H1 (cell line): ENCODE data around the gene SLX4IP. TPM values are rescaled to one million over a fixed set of nuclear protein-coding genes. Genes with fewer than 3 reads are reported as not detected.

Source experiments
- CTCF ChIA-PET: fragments of 300-600 bp; sonication (Branson Sonifier 250); formaldehyde crosslinking; loops from one replicate; lab custom pipeline; 2021; ENCODE audit not compliant: partially characterized antibody; lab: Charles Lee
- POLR2A ChIA-PET: fragments of 300-600 bp; sonication (Branson Sonifier 250); formaldehyde crosslinking; loops from one replicate; lab custom pipeline; 2021; ENCODE audit warnings: inconsistent platforms; ENCODE audit not compliant: partially characterized antibody; lab: Charles Lee
- DNase-seq, 2 experiments: peaks; one replicate each; pipeline versions ENCODE4 v3.0.0 to v3.0.0-alpha.2; 2010 to 2022; ENCODE audit warnings: low spot score in 2 of 2, low read depth in 1 of 2, mixed read lengths in 1 of 2
- FAIRE-seq: peaks from 2 replicates; lab custom pipeline; 2011; peaks lifted over from hg19 to GRCh38; lab: Jason Lieb, UNC
- H2AFZ ChIP-seq: 2 replicates; pipeline ENCODE4 v1.8.1; 2012; ENCODE audit warnings: low read length, inconsistent platforms
- H2AK5ac ChIP-seq: 2 replicates; pipeline ENCODE4 v1.6.1; 2013; ENCODE audit warnings: low read depth, low read length
- H2BK120ac ChIP-seq: replicated peaks from 2 replicates; pipeline ENCODE3; 2013; ENCODE audit warnings: low read depth, low read length, inconsistent platforms
- H2BK12ac ChIP-seq: 2 replicates; pipeline ENCODE4 v1.6.1; 2013; ENCODE audit warnings: low read depth, low read length
- H2BK15ac ChIP-seq: 2 replicates; pipeline ENCODE4 v1.6.1; 2013; ENCODE audit warnings: low read length
- H2BK20ac ChIP-seq: 2 replicates; pipeline ENCODE4 v1.6.1; 2013; ENCODE audit warnings: low read length
- H2BK5ac ChIP-seq: 2 replicates; pipeline ENCODE4 v1.6.1; 2013; ENCODE audit warnings: low read depth, low read length
- H3K14ac ChIP-seq: 2 replicates; pipeline ENCODE4 v1.6.1; 2013; ENCODE audit warnings: inconsistent platforms; ENCODE audit not compliant: insufficient read length
- H3K18ac ChIP-seq: 2 replicates; pipeline ENCODE4 v1.6.1; 2013; ENCODE audit warnings: low read length; ENCODE audit errors: extremely low read depth
- H3K23ac ChIP-seq: 2 replicates; pipeline ENCODE4 v1.6.1; 2013; ENCODE audit warnings: inconsistent platforms; ENCODE audit not compliant: insufficient read length
- H3K23me2 ChIP-seq: 2 replicates; pipeline ENCODE4 v1.6.1; 2013; ENCODE audit warnings: low read depth, low read length
- H3K27ac ChIP-seq: 2 replicates; pipeline ENCODE4 v1.6.1; 2011; ENCODE audit warnings: low read depth, low read length, inconsistent platforms
- H3K27me3 ChIP-seq, 4 experiments: replicated peaks in 1 of 4; 1 replicate in 1 of 4; 2 replicates in 3 of 4; pipeline versions ENCODE4 v1.6.1 to v1.8.1; 2011 to 2013; ENCODE audit warnings: low read length in 3 of 4, mild to moderate bottlenecking in 3 of 4, inconsistent platforms in 2 of 4, mixed read lengths in 2 of 4, moderate library complexity in 1 of 4; ENCODE audit not compliant: control insufficient read depth in 3 of 4, insufficient read depth in 3 of 4; ENCODE audit errors: extremely low read depth in 1 of 4
- H3K36me3 ChIP-seq, 4 experiments: 2 replicates each; pipeline versions ENCODE4 v1.6.1 to v1.8.1; 2011 to 2013; ENCODE audit warnings: mild to moderate bottlenecking in 4 of 4, low read length in 3 of 4, moderate library complexity in 2 of 4, control low read depth in 1 of 4, inconsistent platforms in 1 of 4; ENCODE audit not compliant: insufficient read depth in 4 of 4, control insufficient read depth in 2 of 4
- H3K4ac ChIP-seq: replicated peaks from 2 replicates; pipeline ENCODE3; 2013; ENCODE audit warnings: low read length, low read depth, mixed read lengths, inconsistent platforms; ENCODE audit not compliant: insufficient read length
- H3K4me1 ChIP-seq, 4 experiments: replicated peaks in 1 of 4; 1 replicate in 1 of 4; 2 replicates in 3 of 4; pipeline versions ENCODE4 v1.6.1 to v1.8.1; 2011 to 2013; ENCODE audit warnings: low read length in 3 of 4, inconsistent platforms in 2 of 4, mixed read lengths in 1 of 4; ENCODE audit not compliant: insufficient read depth in 4 of 4, control insufficient read depth in 3 of 4
- H3K4me2 ChIP-seq, 2 experiments: 2 replicates each; pipeline versions ENCODE4 v1.6.1 to v1.8.1; 2011 to 2013; ENCODE audit warnings: low read depth in 2 of 2, low read length in 2 of 2, control low read depth in 1 of 2, inconsistent platforms in 1 of 2, mild to moderate bottlenecking in 1 of 2; ENCODE audit not compliant: insufficient read depth in 1 of 2
- H3K4me3 ChIP-seq, 4 experiments: fragments of 200-600, 300-600 bp in 1 of 4; sonication (generic), shearing (Covaris generic), sonication (Bioruptor Twin) in 1 of 4; 2 replicates each; pipeline versions ENCODE4 v1.5.1 to v1.8.1; 2011 to 2016; ENCODE audit warnings: low read length in 4 of 4, low read depth in 3 of 4, control low read depth in 2 of 4, inconsistent platforms in 2 of 4, mild to moderate bottlenecking in 2 of 4, mixed read lengths in 1 of 4, moderate library complexity in 1 of 4; ENCODE audit not compliant: insufficient read depth in 2 of 4; ENCODE audit errors: extremely low read depth in 1 of 4
- H3K56ac ChIP-seq: replicated peaks from 2 replicates; pipeline ENCODE3; 2013; ENCODE audit warnings: low read depth, mild to moderate bottlenecking, mixed read lengths, low read length, inconsistent platforms; ENCODE audit not compliant: insufficient read length
- H3K79me1 ChIP-seq: 2 replicates; pipeline ENCODE4 v1.6.1; 2013; ENCODE audit warnings: low read depth, low read length, control low read depth
- H3K79me2 ChIP-seq, 2 experiments: 2 replicates each; pipeline versions ENCODE4 v1.6.1 to v1.8.1; 2012 to 2013; ENCODE audit warnings: low read length in 2 of 2, mild to moderate bottlenecking in 2 of 2, inconsistent platforms in 1 of 2; ENCODE audit not compliant: insufficient read depth in 2 of 2, control insufficient read depth in 1 of 2
- H3K9ac ChIP-seq, 4 experiments: replicated peaks in 1 of 4; 1 replicate in 1 of 4; 2 replicates in 3 of 4; pipeline versions ENCODE4 v1.6.1 to v1.8.1; 2011 to 2013; ENCODE audit warnings: low read depth in 3 of 4, low read length in 3 of 4, control low read depth in 2 of 4, mild to moderate bottlenecking in 2 of 4, moderate library complexity in 2 of 4, inconsistent platforms in 1 of 4; ENCODE audit errors: extremely low read depth in 1 of 4
- H3K9me3 ChIP-seq, 2 experiments: 2 replicates each; pipeline versions ENCODE4 v1.6.1 to v1.8.1; 2012 to 2013; ENCODE audit warnings: mild to moderate bottlenecking in 2 of 2, moderate library complexity in 2 of 2, control low read depth in 1 of 2, inconsistent platforms in 1 of 2, low read depth in 1 of 2, low read length in 1 of 2, mixed read lengths in 1 of 2; ENCODE audit not compliant: insufficient read depth in 2 of 2
- H4K20me1 ChIP-seq, 2 experiments: replicated peaks in 1 of 2; 2 replicates each; pipeline versions ENCODE3 to v1.8.1; 2011 to 2013; ENCODE audit warnings: inconsistent platforms in 2 of 2, low read length in 2 of 2, mild to moderate bottlenecking in 1 of 2; ENCODE audit not compliant: insufficient read depth in 2 of 2, control insufficient read depth in 1 of 2
- H4K5ac ChIP-seq: 2 replicates; pipeline ENCODE4 v1.6.1; 2013; ENCODE audit warnings: low read length, low read depth, mixed read lengths, inconsistent platforms; ENCODE audit not compliant: insufficient read length
- H4K8ac ChIP-seq: 2 replicates; pipeline ENCODE4 v1.8.0; 2013; ENCODE audit warnings: mild to moderate bottlenecking, moderate library complexity, low read length, inconsistent platforms; ENCODE audit not compliant: insufficient read depth; ENCODE audit errors: extremely low read depth
- H4K91ac ChIP-seq: replicated peaks from 2 replicates; pipeline ENCODE3; 2013; ENCODE audit warnings: low read length, mixed read lengths, inconsistent platforms; ENCODE audit not compliant: insufficient read length
- CTCF ChIP-seq, 3 experiments: IDR thresholded peaks; 1 replicate in 2 of 3; 2 replicates in 1 of 3; pipeline versions ENCODE4 v1.5.1 to v1.6.1; 2011; ENCODE audit warnings: low read length in 3 of 3, mild to moderate bottlenecking in 3 of 3, inconsistent platforms in 2 of 3, low read depth in 1 of 3, moderate library complexity in 1 of 3; ENCODE audit not compliant: insufficient read depth in 1 of 3; ENCODE audit errors: control extremely low read depth in 1 of 3
- HDAC2 ChIP-seq, 2 experiments: fragments of 300-600 bp in 1 of 2; sonication (generic) in 1 of 2; IDR thresholded peaks; 2 replicates each; pipeline ENCODE4 v1.6.1; 2011 to 2012; ENCODE audit warnings: low read depth in 2 of 2, low read length in 2 of 2, mild to moderate bottlenecking in 2 of 2, moderate library complexity in 2 of 2, borderline replicate concordance in 1 of 2, inconsistent platforms in 1 of 2
- KDM1A ChIP-seq: fragments of 200-600, 300-600 bp; sonication (generic); IDR thresholded peaks from 2 replicates; pipeline ENCODE4 v1.7.1; 2016; ENCODE audit warnings: mild to moderate bottlenecking, low read length, borderline replicate concordance
- POLR2A ChIP-seq, 2 experiments: IDR thresholded peaks; 1 replicate in 1 of 2; 2 replicates in 1 of 2; pipeline ENCODE4 v1.6.1; 2011; ENCODE audit warnings: low read depth in 2 of 2, low read length in 2 of 2, mild to moderate bottlenecking in 2 of 2; ENCODE audit errors: control extremely low read depth in 1 of 2
- POLR2AphosphoS5 ChIP-seq: IDR thresholded peaks from 2 replicates; pipeline ENCODE4 v1.6.1; 2011; ENCODE audit warnings: low read depth, low read length
- POU5F1 ChIP-seq: IDR thresholded peaks from 2 replicates; pipeline ENCODE4 v1.6.1; 2011; ENCODE audit warnings: low read depth, mild to moderate bottlenecking, low read length, moderate library complexity
- SIRT6 ChIP-seq: IDR thresholded peaks from one replicate; pipeline ENCODE4 v1.7.1; 2012; ENCODE audit warnings: low read length, inconsistent platforms
- SRF ChIP-seq: IDR thresholded peaks from 2 replicates; pipeline ENCODE4 v1.6.1; 2011; ENCODE audit warnings: mild to moderate bottlenecking, low read depth, low read length, moderate library complexity
- TAF1 ChIP-seq: IDR thresholded peaks from 2 replicates; pipeline ENCODE4 v1.6.1; 2011; ENCODE audit warnings: mild to moderate bottlenecking, low read depth, low read length
- TCF12 ChIP-seq: IDR thresholded peaks from 2 replicates; pipeline ENCODE4 v1.6.1; 2011; ENCODE audit warnings: low read depth, mild to moderate bottlenecking, low read length
- USF2 ChIP-seq: IDR thresholded peaks from 2 replicates; pipeline ENCODE4 v1.6.1; 2011; ENCODE audit warnings: low read length, improper control_type of control experiment
- WGBS, 2 experiments: shearing (Covaris generic) in 1 of 2; methylation state at CpG; one replicate each; pipeline versions ENCODE4 v1.1.6 to v1.1.7; 2013 to 2015; ENCODE audit warnings: low lambda C conversion rate in 2 of 2, mixed read lengths in 2 of 2, inconsistent platforms in 1 of 2, low coverage in 1 of 2, missing lambda C conversion rate in 1 of 2; ENCODE audit not compliant: insufficient replicate concordance in 2 of 2, insufficient coverage in 1 of 2, insufficient read length in 1 of 2; ENCODE audit errors: extremely low coverage in 1 of 2, missing lambda C conversion rate in 1 of 2; 5-methylcytosine and 5-hydroxymethylcytosine counted together
- polyA plus RNA-seq, 7 experiments: library from polyadenylated mRNA; depleted of rRNA in 3 of 7; stranded (reverse) in 5 of 7; unstranded in 2 of 7; fragments of >200 nt in 5 of 7; fragments of 200-250 nt in 2 of 7; gene quantifications; 1 replicate in 5 of 7; 2 replicates in 1 of 7; 4 replicates in 1 of 7; pipeline versions ENCODE4 v1.2.1 to v1.2.3, GENCODE V29; 2011 to 2013; ENCODE audit warnings: missing spikeins in 2 of 7, mixed read lengths in 2 of 7
- total RNA-seq: library from RNA; stranded (reverse); fragmentation: NEBNext Ultra II Directional; extraction: Animal tissue kit (Norgen Biotek cat#: 25700); gene quantifications from 2 replicates; pipeline ENCODE4 v1.2.1, GENCODE V29; 2021

The SLX4IP gene
- total and polyA plus RNA-seq, 2 of the 8 experiments (the other 6 are each of a cell fraction or from before 2014, with no cell fraction given): 2.4 to 8.7 TPM

- POLR2A ChIA-PET: interaction anchor here (0.6 kb wide), 1 partner anchor 9 kb away, joined by 3 read pairs; no protein-coding TSS in a partner anchor
- no peak for DNase-seq
- Histone ChIP-seq H3K79me1 (no peaks in the 10 kb centered on the region), H4K20me1 (peaks cover 2 to 12% of the 10 kb centered on the region in 2 experiments), H3K4me2 (no peak overlapping the region), H2BK12ac (no peak overlapping the region), H3K9me3 (no peaks in the 10 kb centered on the region), H3K56ac (no peak overlapping the region), H2BK120ac (no peak overlapping the region)
- TF ChIP-seq POU5F1: no peak
- no peak for TF ChIP-seq USF2
- no peak for TF ChIP-seq KDM1A
- no peak for TF ChIP-seq POLR2A (IDR thresholded peaks at IDR 0.05; ENCODE audit: control extremely low read depth in 1 of 2, low read depth in 2 of 2, low read length in 2 of 2)
- no peak for TF ChIP-seq SIRT6
- no peak for TF ChIP-seq TAF1
- no peak for TF ChIP-seq TCF12
- no peak for TF ChIP-seq HDAC2 (IDR thresholded peaks at IDR 0.05; ENCODE audit: borderline replicate concordance in 1 of 2, low read depth in 2 of 2, low read length in 2 of 2)
- no peak for TF ChIP-seq POLR2AphosphoS5
- TF ChIP-seq CTCF (IDR thresholded peaks at IDR 0.05; ENCODE audit: control extremely low read depth in 1 of 3, insufficient read depth in 1 of 3, low read depth in 1 of 3, low read length in 3 of 3): no peak
- TF ChIP-seq SRF: no peak
- TF ChIP-seq, all 59 proteins: peak for 0
- no peak overlapping the region for H3K14ac ChIP-seq
- CTCF ChIA-PET: interaction anchor here (1.8 to 6.6 kb wide), 3 partner anchors 10 to 16 kb away, joined by 4 to 55 read pairs (median 10); no protein-coding TSS in a partner anchor
- H3K27ac ChIP-seq: no peak overlapping the region
- H3K4me3 ChIP-seq: no peak overlapping the region
- no peak overlapping the region for H2AFZ ChIP-seq
- H3K27me3 ChIP-seq: no peaks in the 10 kb centered on the region
- no peak overlapping the region for H4K5ac ChIP-seq
- H3K9ac ChIP-seq: no peak overlapping the region
- peaks cover 4 to 23% (median 13%) of the 10 kb centered on the region in 4 experiments; a peak in 6 of 7 replicates for H3K4me1 ChIP-seq
- no peak overlapping the region for H2BK20ac ChIP-seq
- H2BK5ac ChIP-seq: no peak overlapping the region
- no peak overlapping the region for H3K23ac ChIP-seq
- peaks cover 0 to 13% of the 10 kb centered on the region in 2 experiments; a peak in 2 of 4 replicates for H3K79me2 ChIP-seq
- peaks cover 29 to 97% (median 70%) of the 10 kb centered on the region in 4 experiments for H3K36me3 ChIP-seq
- H2BK15ac ChIP-seq: no peak overlapping the region
- no peak for FAIRE-seq
- no peak overlapping the region for H4K91ac ChIP-seq
- no peak overlapping the region for H3K4ac ChIP-seq
- 88% methylated on average over 11 of the region's 11 CpGs; no CpG with 5 or more reads in 1 of the 2 experiments for WGBS, 2 experiments
- H4K8ac ChIP-seq: no peak overlapping the region
- H3K18ac ChIP-seq: no peak overlapping the region; the same call in 1 of the 2 replicates
- no peaks in the 10 kb centered on the region for H3K23me2 ChIP-seq
- no peak overlapping the region for H2AK5ac ChIP-seq
Measured at GRCh38 chr20:10647909-10648308, 212.8 kb downstream of the SLX4IP start.
